ENCODE measurements around the gene MIPOL1. TPM values are rescaled to one million over a fixed set of nuclear protein-coding genes. Genes with fewer than 3 reads are reported as not detected.
"Not testable (repeated sequence)": the region's sequence is repeated elsewhere in the genome, so short reads cannot be mapped to it uniquely, and the experiment has no call there.

Gene MIPOL1
- total and polyA plus RNA-seq, 2 of the 4 experiments (the other 2 are of a cell fraction): 2.7 to 5.9 TPM

DNA sequence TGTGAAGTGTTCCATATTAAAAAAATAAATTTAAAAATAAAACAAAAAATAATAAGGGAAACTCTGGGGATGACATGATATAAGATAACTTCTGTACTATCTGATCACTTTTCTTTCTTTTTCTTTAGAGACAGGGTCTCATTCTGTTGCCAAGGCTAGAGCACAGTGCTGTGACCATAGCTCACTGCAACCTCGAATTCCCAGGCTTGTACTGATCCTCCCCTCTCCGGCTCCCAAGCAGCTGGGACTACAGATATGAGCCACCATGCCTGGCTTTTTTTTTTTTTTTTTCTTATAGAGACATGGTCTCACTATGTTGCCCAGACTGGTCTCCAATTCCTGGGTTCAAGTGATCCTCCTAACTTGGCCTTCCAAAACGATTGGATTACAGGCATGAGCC lies 10.4 kb upstream of the MIPOL1 start:
- Histone ChIP-seq H2BK5ac (ENCODE audit: low read depth, low read length, poor library complexity, severe bottlenecking) (no peak overlapping the region), H4K91ac (ENCODE audit: insufficient read depth, low read depth, low read length) (no peak overlapping the region), H3K27ac (ENCODE audit: insufficient read depth, low read length) (no peak overlapping the region), H2BK15ac (ENCODE audit: low read depth, low read length) (no peak overlapping the region), H3K9me1 (ENCODE audit: insufficient read depth, low read length) (no peaks in the 10 kb centered on the region), H3K27me3 (ENCODE audit: control insufficient read depth, insufficient read depth, low read length) (no peaks in the 10 kb centered on the region), H3K9ac (ENCODE audit: low read depth, low read length) (no peak overlapping the region), H3K4me2 (ENCODE audit: low read depth, low read length) (no peak overlapping the region), H2BK20ac (ENCODE audit: low read depth, low read length) (no peak overlapping the region), H3K14ac (replicated peaks; ENCODE audit: low read depth, low read length) (no peak overlapping the region), H2AK5ac (ENCODE audit: low read depth, low read length) (no peak overlapping the region), H2AK9ac (replicated peaks; ENCODE audit: low read depth, low read length, poor library complexity) (no peak overlapping the region), H3K4me3 (ENCODE audit: insufficient read depth, low read depth, low read length) (no peak overlapping the region), H3K9me3 (ENCODE audit: control insufficient read depth, insufficient read depth, low read length) (no peaks in the 10 kb centered on the region), H3K4ac (ENCODE audit: low read depth, low read length) (no peak overlapping the region), H4K20me1 (ENCODE audit: insufficient read depth, low read length) (no peaks in the 10 kb centered on the region), H3K56ac (ENCODE audit: extremely low read depth, insufficient read depth, low read length) (no peak overlapping the region), H4K8ac (ENCODE audit: low read depth in 2 of 2, low read length in 2 of 2) (no peak overlapping the region), H2BK120ac (ENCODE audit: low read depth, low read length) (no peak overlapping the region), H3K36me3 (ENCODE audit: control insufficient read depth, insufficient read depth, low read length) (no peaks in the 10 kb centered on the region), H3K18ac (ENCODE audit: low read depth, low read length) (no peak overlapping the region), H2AFZ (replicated peaks; ENCODE audit: low read length, poor library complexity) (no peak overlapping the region), H3K4me1 (ENCODE audit: control insufficient read depth, insufficient read depth, low read length) (no peaks in the 10 kb centered on the region), H3K23ac (ENCODE audit: low read depth, low read length) (no peak overlapping the region), H4K5ac (ENCODE audit: low read depth, low read length) (no peak overlapping the region), H3K79me1 (ENCODE audit: low read depth in 1 of 2, low read length in 2 of 2) (no peaks in the 10 kb centered on the region)
- DNase-seq (no peak), ATAC-seq (ENCODE audit: low read depth) (no peak)
- BruUV-seq (replicated peaks): no TSS peak
- TF ChIP-seq NFE2L2 (IDR thresholded peaks at IDR 0.05; ENCODE audit: low read depth, low read length): no peak
- no peak for TF ChIP-seq RFX5 (IDR thresholded peaks at IDR 0.05; ENCODE audit: low read depth, low read length)
- CTCF ChIA-PET: interaction anchor here (0.6 to 0.7 kb wide), 2 partner anchors 431 to 1705 kb away, joined by 3 to 4 read pairs; no protein-coding TSS in a partner anchor
- in situ Hi-C loops (cut with MboI; ENCODE audit: low sequenced_read_pairs): no loop called here
- dilution Hi-C loops (cut with HindIII; ENCODE audit: low sequenced_read_pairs, unreplicated experiment): no loop called here
- intact Hi-C loops (cut with micrococcal nuclease): no loop called here
- POLR2A ChIA-PET (ENCODE audit: unreplicated experiment): no interaction called here
- WGBS, 2 experiments (ENCODE audit: extremely low coverage in 2 of 2, insufficient read length in 1 of 2): no CpG with 5 or more reads among the region's 3 CpGs

DNA sequence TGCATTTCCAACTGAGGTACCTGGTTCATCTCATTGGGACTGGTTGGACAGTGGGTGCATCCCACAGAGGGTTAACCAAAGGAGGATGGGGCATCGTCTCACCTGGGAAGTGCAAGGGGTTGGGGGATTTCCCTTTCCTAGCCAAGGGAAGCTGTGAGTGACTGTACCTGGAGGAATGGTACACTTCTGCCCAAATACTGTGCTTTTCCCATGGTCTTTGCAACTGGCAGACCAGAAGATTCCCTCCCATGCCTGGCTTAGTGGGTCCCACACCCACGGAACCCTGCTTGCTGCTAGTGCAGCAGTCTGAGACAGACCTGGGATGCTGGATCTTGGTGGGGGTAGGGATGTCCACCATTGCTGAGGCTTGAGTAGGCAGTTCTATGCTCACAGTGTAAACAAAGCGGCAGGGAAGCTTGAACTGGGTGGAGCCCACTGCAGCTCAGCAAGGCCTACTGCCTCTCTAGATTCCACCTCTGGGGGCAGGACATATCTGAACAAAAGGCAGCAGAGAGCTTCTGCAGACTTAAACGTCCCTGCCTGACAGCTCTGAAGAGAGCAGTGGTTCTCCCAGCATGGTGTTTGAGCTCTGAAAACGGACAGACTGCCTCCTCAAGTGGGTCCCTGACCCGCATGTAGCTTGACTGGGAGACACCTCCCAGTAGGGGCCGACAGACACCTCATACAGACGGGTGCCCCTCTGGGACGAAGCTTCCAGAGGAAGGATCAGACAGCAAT lies 9.7 kb upstream of the MIPOL1 start:
- POLR2A ChIA-PET (ENCODE audit: unreplicated experiment); H3K79me1 ChIP-seq (ENCODE audit: low read depth in 1 of 2, low read length in 2 of 2); H2AK9ac ChIP-seq (replicated peaks; ENCODE audit: low read depth, low read length, poor library complexity); H4K5ac ChIP-seq (ENCODE audit: low read depth, low read length); H2BK5ac ChIP-seq (ENCODE audit: low read depth, low read length, poor library complexity, severe bottlenecking); H3K4me1 ChIP-seq (ENCODE audit: control insufficient read depth, insufficient read depth, low read length); H2AK5ac ChIP-seq (ENCODE audit: low read depth, low read length); H3K9me1 ChIP-seq (ENCODE audit: insufficient read depth, low read length); H2BK15ac ChIP-seq (ENCODE audit: low read depth, low read length); H4K20me1 ChIP-seq (ENCODE audit: insufficient read depth, low read length); in situ Hi-C loops (cut with MboI; ENCODE audit: low sequenced_read_pairs); H3K27me3 ChIP-seq (ENCODE audit: control insufficient read depth, insufficient read depth, low read length); H3K56ac ChIP-seq (ENCODE audit: extremely low read depth, insufficient read depth, low read length); H3K18ac ChIP-seq (ENCODE audit: low read depth, low read length); H3K23ac ChIP-seq (ENCODE audit: low read depth, low read length); H3K4me2 ChIP-seq (ENCODE audit: low read depth, low read length); H3K4ac ChIP-seq (ENCODE audit: low read depth, low read length); H3K27ac ChIP-seq (ENCODE audit: insufficient read depth, low read length); H3K36me3 ChIP-seq (ENCODE audit: control insufficient read depth, insufficient read depth, low read length); H3K9ac ChIP-seq (ENCODE audit: low read depth, low read length); H3K9me3 ChIP-seq (ENCODE audit: control insufficient read depth, insufficient read depth, low read length); H4K91ac ChIP-seq (ENCODE audit: insufficient read depth, low read depth, low read length); ATAC-seq (ENCODE audit: low read depth); BruUV-seq (replicated peaks); intact Hi-C loops (cut with micrococcal nuclease); dilution Hi-C loops (cut with HindIII; ENCODE audit: low sequenced_read_pairs, unreplicated experiment); H3K4me3 ChIP-seq (ENCODE audit: insufficient read depth, low read depth, low read length); H3K14ac ChIP-seq (replicated peaks; ENCODE audit: low read depth, low read length); H2BK20ac ChIP-seq (ENCODE audit: low read depth, low read length): not testable (repeated sequence)
- H2AFZ ChIP-seq (replicated peaks; ENCODE audit: low read length, poor library complexity): peak overlapping the region; percentile 75
- CTCF ChIA-PET: interaction anchor here (0.7 kb wide), 1 partner anchor 431 kb away, joined by 4 read pairs; no protein-coding TSS in a partner anchor
- peak overlapping the region; percentile 8; the same call in 1 of the 2 replicates for H2BK120ac ChIP-seq (ENCODE audit: low read depth, low read length)
- DNase-seq: peak; percentile 12
- 83% methylated on average over 2 of the region's 9 CpGs; no CpG with 5 or more reads in 1 of the 2 experiments for WGBS, 2 experiments (ENCODE audit: extremely low coverage in 2 of 2, insufficient read length in 1 of 2)
- H4K8ac ChIP-seq (ENCODE audit: low read depth in 2 of 2, low read length in 2 of 2): peak overlapping the region in 1 of 2 experiments; percentile 68; a peak in 2 of 4 replicates
